ENCODE data around the gene SAMD11. TPM values are rescaled to one million over a fixed set of nuclear protein-coding genes. Genes with fewer than 3 reads are reported as not detected.

Gene SAMD11
- total RNA-seq, 2 donors from 2014 or later = 3.0 to 4.2 TPM

DNA sequence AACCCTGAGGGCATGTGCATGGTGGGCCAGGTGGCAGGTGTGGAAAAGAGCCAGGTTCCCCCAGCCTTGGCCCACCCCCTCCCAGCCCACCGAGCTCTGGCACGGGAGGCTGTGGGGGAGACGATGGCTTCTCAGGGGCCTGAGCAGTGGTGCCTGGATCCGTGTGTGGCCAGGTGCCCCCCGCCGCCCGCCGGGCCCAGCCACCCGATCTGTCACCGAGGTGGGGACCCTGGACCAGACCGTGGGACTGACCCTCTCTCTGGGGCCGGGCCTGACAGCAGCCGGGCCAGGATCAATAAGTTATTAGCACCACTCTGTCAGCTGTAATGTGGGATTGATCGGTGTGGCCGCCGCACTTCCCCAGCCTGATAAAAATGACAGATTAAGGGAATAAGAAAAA is 13.8 kb downstream of the SAMD11 start:
- peaks cover 75% of the 10 kb centered on the region for H3K27me3 ChIP-seq
- H3K4me1 ChIP-seq = peaks cover 14% of the 10 kb centered on the region
- no peak overlapping the region for H3K4me3 ChIP-seq
- no peak overlapping the region for H3K27ac ChIP-seq
- intact Hi-C loops (cut with DNase I) = no loop called here
- H3K9me3 ChIP-seq = no peaks in the 10 kb centered on the region
- no peak for DNase-seq
- no peak for TF ChIP-seq CTCF (IDR thresholded peaks at IDR 0.05)
- no peak overlapping the region for H3K9ac ChIP-seq (ENCODE audit: low read depth in 2 of 2, low read length in 2 of 2)
- no peaks in the 10 kb centered on the region for H3K36me3 ChIP-seq

DNA sequence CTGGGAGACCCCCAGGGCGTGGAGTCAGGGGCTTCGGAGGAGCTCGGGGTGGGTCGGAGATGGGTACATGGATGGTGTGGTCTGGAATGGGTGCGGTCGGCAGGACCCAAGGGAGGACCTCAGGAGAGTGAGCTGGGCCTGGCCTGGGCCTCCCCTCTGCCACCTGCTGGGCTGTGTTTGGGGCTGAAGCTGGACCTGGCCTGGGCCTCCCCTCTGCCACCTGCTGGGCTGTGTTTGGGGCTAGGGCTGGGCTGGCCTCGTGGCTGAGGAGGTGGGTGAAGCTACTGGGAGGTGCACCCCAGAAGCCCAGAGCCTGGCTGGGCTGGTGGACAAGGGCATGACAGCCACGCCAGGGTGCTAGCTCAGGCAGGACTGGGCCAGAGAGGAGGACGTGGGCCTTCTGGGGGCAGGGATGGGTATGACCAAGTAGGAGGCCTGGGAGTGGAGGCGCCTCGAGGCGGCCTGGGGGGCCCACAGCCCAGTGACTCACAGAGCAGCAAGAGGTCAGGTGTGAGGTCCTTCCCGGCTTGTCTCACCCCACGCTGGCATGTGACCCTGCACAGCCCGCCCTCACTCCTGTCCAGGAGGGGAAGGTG is 14.5 kb downstream of the SAMD11 start:
- Histone ChIP-seq H3K27me3 (peaks cover 74% of the 10 kb centered on the region), H3K4me3 (no peak overlapping the region), H3K4me1 (peaks cover 14% of the 10 kb centered on the region), H3K9me3 (no peaks in the 10 kb centered on the region), H3K36me3 (no peaks in the 10 kb centered on the region), H3K27ac (no peak overlapping the region), H3K9ac (ENCODE audit: low read depth in 2 of 2, low read length in 2 of 2) (no peak overlapping the region)
- peak; percentile 56 for DNase-seq
- intact Hi-C loops (cut with DNase I) = loop anchor here (2.0 kb wide), 1 partner anchor 33 kb away; no protein-coding TSS in a partner anchor
- TF ChIP-seq CTCF (IDR thresholded peaks at IDR 0.05) = peak; percentile 36

DNA sequence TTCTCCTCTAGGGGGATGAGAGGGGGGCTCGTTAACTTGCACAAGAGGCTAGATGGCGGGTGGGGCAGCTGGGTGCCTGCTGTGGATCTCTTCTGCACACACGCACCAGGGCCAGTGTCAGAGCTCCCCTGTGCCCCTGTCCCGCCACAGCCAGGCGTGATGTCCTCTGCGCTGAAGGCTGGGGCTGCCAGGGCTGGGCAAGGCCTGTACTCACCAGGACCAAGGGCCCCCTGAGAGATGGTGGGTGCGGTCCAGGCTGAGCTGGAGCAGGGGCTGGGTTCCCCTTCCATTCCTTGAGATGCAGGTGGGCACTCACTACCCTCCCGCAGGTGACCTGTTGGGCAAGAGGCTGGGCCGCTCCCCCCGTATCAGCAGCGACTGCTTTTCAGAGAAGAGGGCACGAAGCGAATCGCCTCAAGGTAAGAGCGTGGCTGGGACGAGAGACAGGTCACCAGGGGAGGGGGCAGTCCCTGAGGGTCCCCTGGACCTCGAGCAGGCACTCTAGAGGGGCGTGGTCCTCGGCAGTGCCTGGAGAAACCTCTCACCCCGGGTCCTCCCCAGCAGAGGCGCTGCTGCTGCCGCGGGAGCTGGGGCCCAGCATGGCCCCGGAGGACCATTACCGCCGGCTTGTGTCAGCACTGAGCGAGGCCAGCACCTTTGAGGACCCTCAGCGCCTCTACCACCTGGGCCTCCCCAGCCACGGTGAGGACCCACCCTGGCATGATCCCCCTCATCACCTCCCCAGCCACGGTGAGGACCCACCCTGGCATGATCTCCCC is 15.2 kb downstream of the SAMD11 start:
- Histone ChIP-seq H3K4me3 (no peak overlapping the region), H3K4me1 (peaks cover 14% of the 10 kb centered on the region), H3K9me3 (no peaks in the 10 kb centered on the region), H3K36me3 (no peaks in the 10 kb centered on the region), H3K27ac (no peak overlapping the region), H3K9ac (ENCODE audit: low read depth in 2 of 2, low read length in 2 of 2) (no peak overlapping the region), H3K27me3 (peaks cover 70% of the 10 kb centered on the region)
- TF ChIP-seq CTCF (IDR thresholded peaks at IDR 0.05) = no peak
- DNase-seq = no peak
- intact Hi-C loops (cut with DNase I) = loop anchor here (2.0 kb wide), 1 partner anchor 34 kb away; no protein-coding TSS in a partner anchor

- TF ChIP-seq CTCF (IDR thresholded peaks at IDR 0.05) = no peak
- no peak overlapping the region for H3K4me3 ChIP-seq
- no peak for DNase-seq
Observed at GRCh38 chr1:939511-940106, 15.9 kb downstream of the SAMD11 start.

DNA sequence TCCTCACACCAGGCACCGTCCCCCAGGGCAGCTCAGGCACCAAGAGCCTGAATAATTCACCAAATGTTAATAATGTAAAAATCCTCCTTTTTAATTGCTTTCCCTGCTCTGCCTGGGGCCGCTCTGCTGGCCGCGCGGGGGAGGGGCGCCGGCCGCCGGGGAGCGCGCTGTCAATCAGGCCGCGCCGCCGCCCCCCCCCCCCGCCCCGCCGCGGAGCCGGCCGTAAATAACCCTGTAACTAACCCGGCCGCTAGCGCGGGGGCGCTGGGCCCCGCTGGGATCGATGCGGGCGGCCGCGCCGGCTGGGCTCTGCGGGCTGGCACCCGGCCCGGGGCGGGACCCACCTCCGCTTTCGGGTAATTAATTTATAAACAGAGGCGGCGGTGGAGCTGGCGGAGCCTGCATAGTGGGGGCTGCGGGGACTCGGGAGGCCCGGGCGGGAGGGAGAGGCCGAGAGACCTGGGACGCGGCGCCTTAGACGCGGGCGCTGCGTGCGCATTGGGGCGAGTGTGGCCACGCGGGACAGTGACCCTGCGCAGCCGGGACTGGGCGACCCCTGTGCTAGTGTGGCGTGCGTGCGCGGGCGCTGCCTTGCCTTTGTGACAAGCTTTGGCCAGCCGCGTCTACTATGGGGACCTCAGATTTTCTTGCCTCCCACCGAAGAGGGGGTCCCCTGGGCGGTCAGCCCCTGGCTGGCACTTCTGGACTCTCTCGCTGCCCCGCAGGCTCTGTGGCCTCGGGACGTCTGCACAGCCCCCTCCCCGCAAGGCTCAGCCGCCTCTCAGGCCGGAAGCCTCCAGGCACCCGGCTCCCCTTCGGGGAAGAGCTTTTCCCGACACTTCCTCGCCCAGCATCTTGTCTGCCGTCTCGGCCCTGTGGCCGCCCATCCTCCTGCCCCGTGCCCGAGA is 16.6 kb downstream of the SAMD11 start:
- H3K9ac ChIP-seq (ENCODE audit: low read depth in 2 of 2, low read length in 2 of 2) = peak overlapping the region in 1 of 2 donors; percentile 64
- peaks cover 64% of the 10 kb centered on the region for H3K27me3 ChIP-seq
- peak overlapping the region; percentile 12 for H3K4me3 ChIP-seq
- peak overlapping the region; percentile 65 for H3K27ac ChIP-seq
- intact Hi-C loops (cut with DNase I) = no loop called here
- H3K36me3 ChIP-seq = no peaks in the 10 kb centered on the region
- no peak for TF ChIP-seq CTCF (IDR thresholded peaks at IDR 0.05)
- H3K4me1 ChIP-seq = peaks cover 14% of the 10 kb centered on the region
- DNase-seq = peak; percentile 59
- no peaks in the 10 kb centered on the region for H3K9me3 ChIP-seq

More at GRCh38 chr1:939511-940106, 15.9 kb downstream of the SAMD11 start:
- H3K27ac ChIP-seq = no peak overlapping the region
- H3K36me3 ChIP-seq = no peaks in the 10 kb centered on the region
- intact Hi-C loops (cut with DNase I) = loop anchor here (2.0 kb wide), 1 partner anchor 35 kb away; no protein-coding TSS in a partner anchor
- H3K9ac ChIP-seq (ENCODE audit: low read depth in 2 of 2, low read length in 2 of 2) = peak overlapping the region in 1 of 2 donors; percentile 50
- H3K27me3 ChIP-seq = peaks cover 70% of the 10 kb centered on the region
- no peaks in the 10 kb centered on the region for H3K9me3 ChIP-seq
- peaks cover 14% of the 10 kb centered on the region for H3K4me1 ChIP-seq
